Vagina (tissue), 2 donors: ENCODE data around the gene RPAP2. TPM values are rescaled to one million over a fixed set of nuclear protein-coding genes. Genes with fewer than 3 reads are reported as not detected.
"Not testable (repeated sequence)": the region's sequence is repeated elsewhere in the genome, so short reads cannot be mapped to it uniquely, and the experiment has no call there.

ENCODE experiments used
- DNase-seq, 2 donors: peaks; one replicate each; pipeline ENCODE4 v3.0.0-alpha.2; 2017; ENCODE audit errors: extremely low spot score in 2 of 2
- H3K27ac ChIP-seq: fragments of 200-600 bp; sonication (generic); one replicate; pipeline ENCODE4 v1.5.1; 2019
- H3K27me3 ChIP-seq: fragments of 200-600 bp; sonication (generic); one replicate; pipeline ENCODE4 v1.5.1; 2019
- H3K36me3 ChIP-seq, 2 donors: fragments of 200-600 bp; sonication (generic); one replicate each; pipeline ENCODE4 v1.5.1; 2017 to 2019
- H3K4me1 ChIP-seq: fragments of 200-600 bp; sonication (generic); one replicate; pipeline ENCODE4 v1.5.1; 2019
- H3K4me3 ChIP-seq, 2 donors: fragments of 200-600 bp; sonication (generic); 1 replicate in 1 of 2; 2 replicates in 1 of 2; pipeline ENCODE4 v1.5.1; 2016 to 2019
- H3K9me3 ChIP-seq: fragments of 200-600 bp; sonication (generic); one replicate; pipeline ENCODE4 v1.5.1; 2019
- CTCF ChIP-seq, 3 experiments: fragments of 450-650 bp in 2 of 3; fragments of 200-600 bp in 1 of 3; sonication (generic) in 1 of 3; IDR thresholded peaks; one replicate each; pipeline ENCODE4 v1.5.1; 2017 to 2019; ENCODE audit warnings: antibody characterized with exemption in 3 of 3, mild to moderate bottlenecking in 2 of 3, moderate library complexity in 2 of 3
- POLR2A ChIP-seq, 2 donors: fragments of 450-650 bp; IDR thresholded peaks; one replicate each; pipeline ENCODE4 v1.6.1; 2017; ENCODE audit warnings: antibody characterized with exemption in 2 of 2, mild to moderate bottlenecking in 2 of 2, moderate library complexity in 2 of 2
- POLR2AphosphoS5 ChIP-seq, 2 donors: sonication (generic); formaldehyde crosslinking; IDR thresholded peaks; one replicate each; pipeline ENCODE4 v1.9.0; 2017; ENCODE audit warnings: antibody characterized with exemption in 2 of 2, mild to moderate bottlenecking in 2 of 2, low read depth in 1 of 2; ENCODE audit not compliant: insufficient read depth in 1 of 2
- intact Hi-C: fragments of 100-400 bp; cut with DNase I; formaldehyde crosslinking; loops from one replicate; pipeline ENCODE4 v1.15.1; 2023
- total RNA-seq: library from RNA; depleted of rRNA; stranded (reverse); fragments of >200 nt; gene quantifications from one replicate; pipeline ENCODE4 v1.2.3, GENCODE V29; 2016

Gene RPAP2
- total RNA-seq, 1 donor from 2014 or later, result 11.8 TPM

GRCh38 chr1:92354259-92354658, 55.4 kb downstream of the RPAP2 start:
- intact Hi-C loops, result no loop called here
- no peaks in the 10 kb centered on the region for H3K4me1 ChIP-seq
- H3K27me3 ChIP-seq, result no peaks in the 10 kb centered on the region
- no peak for DNase-seq
- no peak for TF ChIP-seq CTCF (IDR thresholded peaks at IDR 0.05)
- TF ChIP-seq POLR2A (IDR thresholded peaks at IDR 0.05), result no peak
- TF ChIP-seq POLR2AphosphoS5 (IDR thresholded peaks at IDR 0.05; ENCODE audit: insufficient read depth in 1 of 2, low read depth in 1 of 2), result no peak
- peaks cover 0 to 39% of the 10 kb centered on the region in 2 donors for H3K36me3 ChIP-seq
- no peaks in the 10 kb centered on the region for H3K9me3 ChIP-seq
- H3K27ac ChIP-seq, result no peak overlapping the region
- no peak overlapping the region for H3K4me3 ChIP-seq

- intact Hi-C loops, result no loop called here
- Histone ChIP-seq H3K4me1 (no peaks in the 10 kb centered on the region), H3K27ac (no peak overlapping the region), H3K27me3 (no peaks in the 10 kb centered on the region), H3K4me3 (no peak overlapping the region), H3K9me3 (no peaks in the 10 kb centered on the region), H3K36me3 (peaks cover 0 to 21% of the 10 kb centered on the region in 2 donors)
- DNase-seq, result no peak
- TF ChIP-seq CTCF (IDR thresholded peaks at IDR 0.05), result no peak
- no peak for TF ChIP-seq POLR2AphosphoS5 (IDR thresholded peaks at IDR 0.05; ENCODE audit: insufficient read depth in 1 of 2, low read depth in 1 of 2)
- no peak for TF ChIP-seq POLR2A (IDR thresholded peaks at IDR 0.05)
These were observed 58.1 kb downstream of the RPAP2 start for GRCh38 chr1:92356956-92357355.

- H3K4me3 ChIP-seq, intact Hi-C loops, H3K27ac ChIP-seq, H3K4me1 ChIP-seq, H3K27me3 ChIP-seq, DNase-seq, H3K9me3 ChIP-seq: not testable (repeated sequence)
- peaks cover 0 to 17% of the 10 kb centered on the region in 2 donors for H3K36me3 ChIP-seq
These were observed 60.5 kb downstream of the RPAP2 start for GRCh38 chr1:92359382-92359781.

GRCh38 chr1:92359986-92360385, 61.1 kb downstream of the RPAP2 start:
- H3K4me1 ChIP-seq, result no peaks in the 10 kb centered on the region
- intact Hi-C loops, result no loop called here
- no peak for DNase-seq
- H3K27ac ChIP-seq, result no peak overlapping the region
- no peaks in the 10 kb centered on the region for H3K27me3 ChIP-seq
- peaks cover 0 to 17% of the 10 kb centered on the region in 2 donors for H3K36me3 ChIP-seq
- no peaks in the 10 kb centered on the region for H3K9me3 ChIP-seq
- TF ChIP-seq POLR2AphosphoS5 (IDR thresholded peaks at IDR 0.05; ENCODE audit: insufficient read depth in 1 of 2, low read depth in 1 of 2) (no peak), POLR2A (IDR thresholded peaks at IDR 0.05) (no peak), CTCF (IDR thresholded peaks at IDR 0.05) (no peak)
- H3K4me3 ChIP-seq, result no peak overlapping the region

GRCh38 chr1:92362970-92363369, 64.1 kb downstream of the RPAP2 start:
- Histone ChIP-seq H3K4me3 (no peak overlapping the region), H3K9me3 (no peaks in the 10 kb centered on the region), H3K27ac (no peak overlapping the region), H3K4me1 (no peaks in the 10 kb centered on the region), H3K36me3 (peaks cover 0 to 12% of the 10 kb centered on the region in 2 donors), H3K27me3 (no peaks in the 10 kb centered on the region)
- intact Hi-C loops, result no loop called here
- no peak for DNase-seq
- no peak for TF ChIP-seq POLR2A (IDR thresholded peaks at IDR 0.05)
- TF ChIP-seq POLR2AphosphoS5 (IDR thresholded peaks at IDR 0.05; ENCODE audit: insufficient read depth in 1 of 2, low read depth in 1 of 2), result no peak
- no peak for TF ChIP-seq CTCF (IDR thresholded peaks at IDR 0.05)

GRCh38 chr1:92363401-92363800, 64.5 kb downstream of the RPAP2 start:
- H3K27me3 ChIP-seq, result no peaks in the 10 kb centered on the region
- H3K36me3 ChIP-seq, result peaks cover 0 to 10% of the 10 kb centered on the region in 2 donors
- DNase-seq, result no peak
- intact Hi-C loops, result no loop called here
- no peak overlapping the region for H3K27ac ChIP-seq
- H3K9me3 ChIP-seq, result no peaks in the 10 kb centered on the region
- TF ChIP-seq POLR2AphosphoS5 (IDR thresholded peaks at IDR 0.05; ENCODE audit: insufficient read depth in 1 of 2, low read depth in 1 of 2), result no peak
- TF ChIP-seq CTCF (IDR thresholded peaks at IDR 0.05), result no peak
- no peaks in the 10 kb centered on the region for H3K4me1 ChIP-seq
- H3K4me3 ChIP-seq, result no peak overlapping the region
